ENCODE data around the gene HRAS. TPM values are rescaled to one million over a fixed set of nuclear protein-coding genes. Genes with fewer than 3 reads are reported as not detected.
A peak's percentile ranks its signal among the peaks of the same experiment; 100 is the strongest.

HRAS gene
- total RNA-seq, 1 donor from 2014 or later = 93.5 TPM

DNA sequence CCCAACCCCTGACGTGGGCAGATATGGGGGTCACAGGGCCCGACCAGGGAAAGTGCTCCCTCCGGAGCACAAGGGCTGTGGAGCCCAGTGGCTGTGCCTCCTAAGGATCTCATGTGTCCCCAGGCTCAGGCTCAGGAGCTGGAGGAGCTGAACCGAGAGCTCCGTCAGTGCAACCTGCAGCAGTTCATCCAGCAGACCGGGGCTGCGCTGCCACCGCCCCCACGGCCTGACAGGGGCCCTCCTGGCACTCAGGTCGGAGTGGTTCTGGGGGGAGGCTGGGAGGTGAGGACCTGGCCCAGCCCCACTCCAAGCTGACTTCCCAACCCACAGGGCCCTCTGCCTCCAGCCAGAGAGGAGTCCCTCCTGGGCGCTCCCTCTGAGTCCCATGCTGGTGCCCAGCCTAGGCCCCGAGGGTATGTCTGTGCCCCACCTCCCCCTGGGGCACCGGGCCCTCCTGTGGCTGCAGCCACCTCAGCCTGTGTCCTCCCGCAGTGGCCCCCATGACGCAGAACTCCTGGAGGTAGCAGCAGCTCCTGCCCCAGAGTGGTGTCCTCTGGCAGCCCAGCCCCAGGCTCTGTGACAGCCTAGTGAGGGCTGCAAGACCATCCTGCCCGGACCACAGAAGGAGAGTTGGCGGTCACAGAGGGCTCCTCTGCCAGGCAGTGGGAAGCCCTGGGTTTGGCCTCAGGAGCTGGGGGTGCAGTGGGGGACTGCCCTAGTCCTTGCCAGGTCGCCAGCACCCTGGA is 27.9 kb upstream of the HRAS start:
- peak overlapping the region; percentile 67 for H3K4me3 Mint-ChIP-seq
- no peak overlapping the region for H3K27ac Mint-ChIP-seq (ENCODE audit: unreplicated experiment)
- H3K4me1 Mint-ChIP-seq = peaks cover 5% of the 10 kb centered on the region
- no peaks in the 10 kb centered on the region for H3K9me3 Mint-ChIP-seq
- peaks cover 21% of the 10 kb centered on the region for H3K27me3 Mint-ChIP-seq (ENCODE audit: low read depth)
- TF ChIP-seq CTCF (conservative IDR thresholded peaks at IDR 0.05) = no peak
- DNase-seq (ENCODE audit: low read depth, low spot score) = no peak
- no peaks in the 10 kb centered on the region for H3K36me3 Mint-ChIP-seq (ENCODE audit: low read depth)

- H3K27me3 Mint-ChIP-seq (ENCODE audit: low read depth) = peaks cover 32% of the 10 kb centered on the region
- no peak for DNase-seq (ENCODE audit: low read depth, low spot score)
- no peaks in the 10 kb centered on the region for H3K36me3 Mint-ChIP-seq (ENCODE audit: low read depth)
- H3K4me1 Mint-ChIP-seq = peaks cover 5% of the 10 kb centered on the region
- peak overlapping the region; percentile 88 for H3K4me3 Mint-ChIP-seq
- H3K9me3 Mint-ChIP-seq = no peaks in the 10 kb centered on the region
- no peak overlapping the region for H3K27ac Mint-ChIP-seq (ENCODE audit: unreplicated experiment)
- TF ChIP-seq CTCF (conservative IDR thresholded peaks at IDR 0.05) = no peak
Observed at GRCh38 chr11:562046-562645, 26.8 kb upstream of the HRAS start.

GRCh38 chr11:561148-562003 is 26.0 kb upstream of the HRAS start:
- no peaks in the 10 kb centered on the region for H3K9me3 Mint-ChIP-seq
- TF ChIP-seq CTCF (conservative IDR thresholded peaks at IDR 0.05) = no peak
- H3K4me3 Mint-ChIP-seq = peak overlapping the region; percentile 88
- peaks cover 40% of the 10 kb centered on the region for H3K27me3 Mint-ChIP-seq (ENCODE audit: low read depth)
- H3K27ac Mint-ChIP-seq (ENCODE audit: unreplicated experiment) = no peak overlapping the region
- DNase-seq (ENCODE audit: low read depth, low spot score) = no peak
- peaks cover 5% of the 10 kb centered on the region for H3K4me1 Mint-ChIP-seq
- no peaks in the 10 kb centered on the region for H3K36me3 Mint-ChIP-seq (ENCODE audit: low read depth)

- H3K9me3 Mint-ChIP-seq = no peaks in the 10 kb centered on the region
- peaks cover 5% of the 10 kb centered on the region for H3K4me1 Mint-ChIP-seq
- H3K36me3 Mint-ChIP-seq (ENCODE audit: low read depth) = no peaks in the 10 kb centered on the region
- no peak within 1 kb of the TSS for H3K27ac Mint-ChIP-seq (ENCODE audit: unreplicated experiment)
- peak; percentile 94 for DNase-seq (ENCODE audit: low read depth, low spot score)
- peaks cover 44% of the 10 kb centered on the region for H3K27me3 Mint-ChIP-seq (ENCODE audit: low read depth)
- peak within 1 kb of the TSS; percentile 88 for H3K4me3 Mint-ChIP-seq
- TF ChIP-seq CTCF (conservative IDR thresholded peaks at IDR 0.05) = no peak
Observed at GRCh38 chr11:560305-561147, 25.1 kb upstream of the HRAS start, which contains the start of the genes LMNTD2 and RASSF7. Gene LMNTD2 (minus strand): TSS chr11:560738. CDS start chr11:560716, 22 bp downstream. Gene RASSF7 (plus strand): TSS chr11:560970. CDS start chr11:561769, 799 bp downstream.

All from neural crest cell (in vitro differentiated cells).